Measurements from ENCODE around the gene ALDH18A1. TPM values are rescaled to one million over a fixed set of nuclear protein-coding genes. Genes with fewer than 3 reads are reported as not detected.

ALDH18A1 gene
- total and polyA plus RNA-seq, 4 donors, result 10.0 to 35.0 (median 25.2) TPM

DNA sequence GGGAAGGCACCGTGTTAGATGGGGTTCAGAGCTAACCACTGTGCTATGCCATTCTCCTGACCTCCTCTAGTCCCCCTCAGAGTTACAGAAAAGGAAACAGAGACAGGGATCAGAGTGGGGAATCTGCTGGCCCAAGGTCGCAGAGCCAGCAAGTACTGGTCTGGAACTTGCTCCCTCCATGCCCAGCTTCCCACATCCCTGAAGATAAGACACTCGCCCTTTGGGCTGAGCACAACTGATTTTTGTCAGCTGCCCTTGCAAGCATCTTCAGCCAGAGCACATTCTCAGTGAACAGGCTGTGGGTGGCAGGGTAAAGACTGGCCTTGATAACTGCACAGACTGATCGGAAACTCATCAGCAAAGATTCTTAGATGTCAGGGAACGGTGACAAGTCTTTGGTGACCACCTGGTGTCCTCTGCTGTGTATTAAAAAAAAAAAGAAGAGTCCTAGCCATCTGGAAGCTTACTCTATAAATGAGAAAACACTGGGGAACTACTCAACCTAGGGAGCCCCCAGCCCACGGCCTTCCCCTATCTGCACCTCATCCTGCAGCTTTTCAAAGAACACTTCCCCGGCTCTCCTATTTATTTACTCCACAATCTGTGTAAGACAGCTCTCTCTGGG, 94.1 kb downstream of the ALDH18A1 start:
- DNase-seq (ENCODE audit: low spot score), result no peak
- peak overlapping the region in 1 of 2 donors; percentile 9 for H3K27ac ChIP-seq (ENCODE audit: low read depth in 1 of 2, low read length in 2 of 2)
- H3K27me3 ChIP-seq (ENCODE audit: control insufficient read depth in 4 of 4, insufficient read depth in 4 of 4, low read length in 3 of 4), result no peaks in the 10 kb centered on the region

DNA sequence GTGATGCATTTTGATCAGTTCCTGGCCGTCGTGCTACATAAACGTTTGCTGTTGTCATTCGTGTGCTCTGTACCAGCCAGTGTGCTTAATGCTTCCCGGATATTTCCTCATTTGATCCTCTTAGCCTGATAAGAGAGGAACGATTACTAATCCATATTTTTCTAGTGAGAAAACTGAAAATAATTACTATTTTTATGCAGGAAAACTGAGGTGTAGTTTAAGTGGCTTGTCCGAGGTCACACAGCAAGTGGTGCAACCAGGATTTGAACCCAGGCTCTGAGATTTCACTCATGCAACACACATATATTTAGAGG, 94.7 kb downstream of the ALDH18A1 start:
- Histone ChIP-seq H3K4me3 (ENCODE audit: low read depth in 1 of 3, low read length in 3 of 3) (peak overlapping the region in 1 of 3 donors; percentile 54), H3K4me1 (ENCODE audit: control insufficient read depth in 4 of 4, insufficient read depth in 4 of 4, low read length in 3 of 4) (peaks cover 0 to 34% (median 23%) of the 10 kb centered on the region in 4 donors), H3K9ac (ENCODE audit: low read depth in 1 of 2, low read length in 2 of 2) (peak overlapping the region in 1 of 2 donors; percentile 35), H3K27me3 (ENCODE audit: control insufficient read depth in 4 of 4, insufficient read depth in 4 of 4, low read length in 3 of 4) (no peaks in the 10 kb centered on the region), H3K9me3 (ENCODE audit: control insufficient read depth in 4 of 4, low read length in 3 of 4) (no peaks in the 10 kb centered on the region), H3K36me3 (ENCODE audit: control insufficient read depth in 4 of 4, insufficient read depth in 3 of 4, low read depth in 1 of 4, low read length in 3 of 4) (no peaks in the 10 kb centered on the region), H3K27ac (ENCODE audit: low read depth in 1 of 2, low read length in 2 of 2) (peak overlapping the region; percentile 60 to 70)
- WGBS, result 30% methylated on average over 7 of the region's 7 CpGs
- no peak for DNase-seq (ENCODE audit: low spot score)
- TF ChIP-seq, protein P1, sequence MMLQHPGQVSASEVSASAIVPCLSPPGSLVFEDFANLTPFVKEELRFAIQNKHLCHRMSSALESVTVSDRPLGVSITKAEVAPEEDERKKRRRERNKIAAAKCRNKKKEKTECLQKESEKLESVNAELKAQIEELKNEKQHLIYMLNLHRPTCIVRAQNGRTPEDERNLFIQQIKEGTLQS (IDR thresholded peaks at IDR 0.05), result no peak
- no peak for TF ChIP-seq FOXA1 (IDR thresholded peaks at IDR 0.05)
- TF ChIP-seq FOXA2 (IDR thresholded peaks at IDR 0.05), result no peak
- TF ChIP-seq, protein P2, sequence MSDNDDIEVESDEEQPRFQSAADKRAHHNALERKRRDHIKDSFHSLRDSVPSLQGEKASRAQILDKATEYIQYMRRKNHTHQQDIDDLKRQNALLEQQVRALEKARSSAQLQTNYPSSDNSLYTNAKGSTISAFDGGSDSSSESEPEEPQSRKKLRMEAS (IDR thresholded peaks at IDR 0.05), result no peak
- no peak for TF ChIP-seq NR2F2 (IDR thresholded peaks at IDR 0.05)
- no peak for TF ChIP-seq RXRA (IDR thresholded peaks at IDR 0.05)
- TF ChIP-seq, protein P3, sequence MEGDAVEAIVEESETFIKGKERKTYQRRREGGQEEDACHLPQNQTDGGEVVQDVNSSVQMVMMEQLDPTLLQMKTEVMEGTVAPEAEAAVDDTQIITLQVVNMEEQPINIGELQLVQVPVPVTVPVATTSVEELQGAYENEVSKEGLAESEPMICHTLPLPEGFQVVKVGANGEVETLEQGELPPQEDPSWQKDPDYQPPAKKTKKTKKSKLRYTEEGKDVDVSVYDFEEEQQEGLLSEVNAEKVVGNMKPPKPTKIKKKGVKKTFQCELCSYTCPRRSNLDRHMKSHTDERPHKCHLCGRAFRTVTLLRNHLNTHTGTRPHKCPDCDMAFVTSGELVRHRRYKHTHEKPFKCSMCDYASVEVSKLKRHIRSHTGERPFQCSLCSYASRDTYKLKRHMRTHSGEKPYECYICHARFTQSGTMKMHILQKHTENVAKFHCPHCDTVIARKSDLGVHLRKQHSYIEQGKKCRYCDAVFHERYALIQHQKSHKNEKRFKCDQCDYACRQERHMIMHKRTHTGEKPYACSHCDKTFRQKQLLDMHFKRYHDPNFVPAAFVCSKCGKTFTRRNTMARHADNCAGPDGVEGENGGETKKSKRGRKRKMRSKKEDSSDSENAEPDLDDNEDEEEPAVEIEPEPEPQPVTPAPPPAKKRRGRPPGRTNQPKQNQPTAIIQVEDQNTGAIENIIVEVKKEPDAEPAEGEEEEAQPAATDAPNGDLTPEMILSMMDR (IDR thresholded peaks at IDR 0.05; ENCODE audit: low read depth, low read length, missing input control), result no peak
- no peak for TF ChIP-seq HNF4G (IDR thresholded peaks at IDR 0.05)
- TF ChIP-seq, protein P4, sequence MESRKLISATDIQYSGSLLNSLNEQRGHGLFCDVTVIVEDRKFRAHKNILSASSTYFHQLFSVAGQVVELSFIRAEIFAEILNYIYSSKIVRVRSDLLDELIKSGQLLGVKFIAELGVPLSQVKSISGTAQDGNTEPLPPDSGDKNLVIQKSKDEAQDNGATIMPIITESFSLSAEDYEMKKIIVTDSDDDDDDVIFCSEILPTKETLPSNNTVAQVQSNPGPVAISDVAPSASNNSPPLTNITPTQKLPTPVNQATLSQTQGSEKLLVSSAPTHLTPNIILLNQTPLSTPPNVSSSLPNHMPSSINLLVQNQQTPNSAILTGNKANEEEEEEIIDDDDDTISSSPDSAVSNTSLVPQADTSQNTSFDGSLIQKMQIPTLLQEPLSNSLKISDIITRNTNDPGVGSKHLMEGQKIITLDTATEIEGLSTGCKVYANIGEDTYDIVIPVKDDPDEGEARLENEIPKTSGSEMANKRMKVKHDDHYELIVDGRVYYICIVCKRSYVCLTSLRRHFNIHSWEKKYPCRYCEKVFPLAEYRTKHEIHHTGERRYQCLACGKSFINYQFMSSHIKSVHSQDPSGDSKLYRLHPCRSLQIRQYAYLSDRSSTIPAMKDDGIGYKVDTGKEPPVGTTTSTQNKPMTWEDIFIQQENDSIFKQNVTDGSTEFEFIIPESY (IDR thresholded peaks at IDR 0.05), result no peak

More for the DNA sequence above, 94.1 kb downstream of the ALDH18A1 start:
- no peaks in the 10 kb centered on the region for H3K9me3 ChIP-seq (ENCODE audit: control insufficient read depth in 4 of 4, low read length in 3 of 4)
- no peak overlapping the region for H3K4me3 ChIP-seq (ENCODE audit: low read depth in 1 of 3, low read length in 3 of 3)
- TF ChIP-seq, protein P1 (IDR thresholded peaks at IDR 0.05), result no peak
- TF ChIP-seq NR2F2 (IDR thresholded peaks at IDR 0.05) (no peak), EGR1 (IDR thresholded peaks at IDR 0.05; ENCODE audit: low read depth in 2 of 2) (no peak), GABPA (IDR thresholded peaks at IDR 0.05 in 1 of 2, conservative IDR thresholded peaks at IDR 0.05 in 1 of 2) (no peak), FOXA1 (IDR thresholded peaks at IDR 0.05) (no peak), HNF4G (IDR thresholded peaks at IDR 0.05) (no peak)
- TF ChIP-seq, protein P5, sequence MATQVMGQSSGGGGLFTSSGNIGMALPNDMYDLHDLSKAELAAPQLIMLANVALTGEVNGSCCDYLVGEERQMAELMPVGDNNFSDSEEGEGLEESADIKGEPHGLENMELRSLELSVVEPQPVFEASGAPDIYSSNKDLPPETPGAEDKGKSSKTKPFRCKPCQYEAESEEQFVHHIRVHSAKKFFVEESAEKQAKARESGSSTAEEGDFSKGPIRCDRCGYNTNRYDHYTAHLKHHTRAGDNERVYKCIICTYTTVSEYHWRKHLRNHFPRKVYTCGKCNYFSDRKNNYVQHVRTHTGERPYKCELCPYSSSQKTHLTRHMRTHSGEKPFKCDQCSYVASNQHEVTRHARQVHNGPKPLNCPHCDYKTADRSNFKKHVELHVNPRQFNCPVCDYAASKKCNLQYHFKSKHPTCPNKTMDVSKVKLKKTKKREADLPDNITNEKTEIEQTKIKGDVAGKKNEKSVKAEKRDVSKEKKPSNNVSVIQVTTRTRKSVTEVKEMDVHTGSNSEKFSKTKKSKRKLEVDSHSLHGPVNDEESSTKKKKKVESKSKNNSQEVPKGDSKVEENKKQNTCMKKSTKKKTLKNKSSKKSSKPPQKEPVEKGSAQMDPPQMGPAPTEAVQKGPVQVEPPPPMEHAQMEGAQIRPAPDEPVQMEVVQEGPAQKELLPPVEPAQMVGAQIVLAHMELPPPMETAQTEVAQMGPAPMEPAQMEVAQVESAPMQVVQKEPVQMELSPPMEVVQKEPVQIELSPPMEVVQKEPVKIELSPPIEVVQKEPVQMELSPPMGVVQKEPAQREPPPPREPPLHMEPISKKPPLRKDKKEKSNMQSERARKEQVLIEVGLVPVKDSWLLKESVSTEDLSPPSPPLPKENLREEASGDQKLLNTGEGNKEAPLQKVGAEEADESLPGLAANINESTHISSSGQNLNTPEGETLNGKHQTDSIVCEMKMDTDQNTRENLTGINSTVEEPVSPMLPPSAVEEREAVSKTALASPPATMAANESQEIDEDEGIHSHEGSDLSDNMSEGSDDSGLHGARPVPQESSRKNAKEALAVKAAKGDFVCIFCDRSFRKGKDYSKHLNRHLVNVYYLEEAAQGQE (IDR thresholded peaks at IDR 0.05), result no peak
- TF ChIP-seq, protein P4 (IDR thresholded peaks at IDR 0.05), result no peak
- TF ChIP-seq, protein P3 (IDR thresholded peaks at IDR 0.05; ENCODE audit: low read depth, low read length, missing input control), result no peak
- no peaks in the 10 kb centered on the region for H3K36me3 ChIP-seq (ENCODE audit: control insufficient read depth in 4 of 4, insufficient read depth in 3 of 4, low read depth in 1 of 4, low read length in 3 of 4)
- no peak overlapping the region for H3K9ac ChIP-seq (ENCODE audit: low read depth in 1 of 2, low read length in 2 of 2)
- WGBS, result 72% methylated on average over 7 of the region's 7 CpGs
- H3K4me1 ChIP-seq (ENCODE audit: control insufficient read depth in 4 of 4, insufficient read depth in 4 of 4, low read length in 3 of 4), result peaks cover 0 to 27% (median 23%) of the 10 kb centered on the region in 4 donors

Data from liver (tissue), 9 donors.